HCT116 (cell line): ENCODE data around the gene CREBL2. TPM values are rescaled to one million over a fixed set of nuclear protein-coding genes. Genes with fewer than 3 reads are reported as not detected.

Experiments used
- ATAC-seq: fragments of 200-7000 bp; cut with Tn5 transposase; 2 replicates; pipeline ENCODE4 v1.9.1; 2020; ENCODE audit warnings: mild to moderate bottlenecking, moderate library complexity
- BruUV-seq: library from RNA; stranded (reverse); fragments of 400-500 nt; replicated peaks from 2 replicates; lab custom pipeline; 2021; lab: Mats Ljungman, UMichigan
- CTCF ChIA-PET: fragments of 300-600 bp; sonication (Branson Sonifier 250); formaldehyde crosslinking; loops from one replicate; lab custom pipeline; 2021; ENCODE audit warnings: antibody characterized with exemption; lab: Charles Lee
- POLR2A ChIA-PET: fragments of 300-600, 350-600 bp; sonication (Branson Sonifier 250); formaldehyde crosslinking; loops from one replicate; lab custom pipeline; 2021; ENCODE audit warnings: antibody characterized with exemption; lab: Charles Lee
- RAD21 ChIA-PET, 2 experiments: fragments of 300-600 bp; sonication (Branson Sonifier 250); formaldehyde crosslinking; loops; one replicate each; lab custom pipeline; 2023; ENCODE audit warnings: low total read pairs in 2 of 2; ENCODE audit not compliant: uncharacterized antibody in 2 of 2, unreplicated experiment in 2 of 2, low non-redundant PET in 1 of 2; lab: Charles Lee
- DNase-seq: peaks from one replicate; pipeline ENCODE4 v3.0.0-alpha.2; 2010; ENCODE audit warnings: low read depth, low spot score
- H2AFZ ChIP-seq: fragments of 200-600 bp; shearing (Covaris generic), sonication (generic); 2 replicates; pipeline ENCODE4 v1.6.1; 2017; ENCODE audit warnings: low read depth, mixed run types, mixed read lengths, antibody characterized with exemption, low read length; ENCODE audit not compliant: poor library complexity, severe bottlenecking
- H3K27ac ChIP-seq: 2 replicates; pipeline ENCODE4 v1.5.1; 2012; ENCODE audit warnings: low read depth, low read length
- H3K27me3 ChIP-seq: fragments of 200-600 bp; sonication (generic); 2 replicates; pipeline ENCODE4 v1.6.1; 2016; ENCODE audit warnings: mixed run types, low read length, mixed read lengths; ENCODE audit not compliant: insufficient read depth
- H3K36me3 ChIP-seq, 2 experiments: fragments of 200-500 bp in 1 of 2; fragments of 200-600 bp in 1 of 2; sonication (Bioruptor generic) in 1 of 2; sonication (generic) in 1 of 2; 2 replicates each; pipeline versions ENCODE4 v1.5.1 to v1.6.1; 2014 to 2016; ENCODE audit warnings: low read length in 2 of 2, inconsistent platforms in 1 of 2, mixed read lengths in 1 of 2, mixed run types in 1 of 2; ENCODE audit not compliant: insufficient read depth in 2 of 2, control insufficient read depth in 1 of 2
- H3K4me1 ChIP-seq, 2 experiments: fragments of 200-600 bp in 1 of 2; sonication (generic) in 1 of 2; 2 replicates each; pipeline versions ENCODE4 v1.5.1 to v1.6.1; 2012 to 2017; ENCODE audit warnings: low read length in 2 of 2, inconsistent platforms in 1 of 2, mild to moderate bottlenecking in 1 of 2, mixed read lengths in 1 of 2, mixed run types in 1 of 2, moderate library complexity in 1 of 2; ENCODE audit not compliant: insufficient read depth in 2 of 2, control insufficient read depth in 1 of 2
- H3K4me2 ChIP-seq: fragments of 200-600 bp; sonication (generic); 2 replicates; pipeline ENCODE4 v1.6.1; 2017; ENCODE audit warnings: mixed run types, low read length, mixed read lengths
- H3K4me3 ChIP-seq, 2 experiments: fragments of 200-600 bp in 1 of 2; sonication (generic) in 1 of 2; replicated peaks in 1 of 2; 2 replicates each; pipeline ENCODE4 v1.5.1; 2011 to 2016; ENCODE audit warnings: low read length in 2 of 2, control low read depth in 1 of 2, low read depth in 1 of 2, mild to moderate bottlenecking in 1 of 2, mixed read lengths in 1 of 2, mixed run types in 1 of 2
- H3K79me2 ChIP-seq: fragments of 200-600 bp; sonication (generic); 2 replicates; pipeline ENCODE4 v1.6.1; 2017; ENCODE audit warnings: mild to moderate bottlenecking, mixed run types, low read length, moderate library complexity, mixed read lengths; ENCODE audit not compliant: insufficient read depth
- H3K9ac ChIP-seq: fragments of 200-600 bp; sonication (generic); 2 replicates; pipeline ENCODE4 v1.6.1; 2016; ENCODE audit warnings: low read length, mixed read lengths
- H3K9me2 ChIP-seq: fragments of 200-600 bp; sonication (generic), shearing (Covaris generic); 2 replicates; pipeline ENCODE4 v1.6.1; 2017; ENCODE audit warnings: mixed run types, mild to moderate bottlenecking, moderate library complexity; ENCODE audit not compliant: insufficient read depth
- H3K9me3 ChIP-seq, 2 experiments: fragments of 200-500 bp in 1 of 2; fragments of 200-600 bp in 1 of 2; sonication (Bioruptor generic) in 1 of 2; sonication (generic) in 1 of 2; 2 replicates each; pipeline ENCODE4 v1.6.1; 2014 to 2017; ENCODE audit warnings: low read length in 2 of 2, mixed read lengths in 2 of 2, inconsistent platforms in 1 of 2, low read depth in 1 of 2, mild to moderate bottlenecking in 1 of 2, mixed run types in 1 of 2, moderate library complexity in 1 of 2; ENCODE audit not compliant: control insufficient read depth in 1 of 2, insufficient read depth in 1 of 2
- H4K20me1 ChIP-seq: fragments of 200-600 bp; sonication (generic), shearing (Covaris generic); 2 replicates; pipeline ENCODE4 v1.6.1; 2017; ENCODE audit warnings: mixed run types, mild to moderate bottlenecking, moderate library complexity; ENCODE audit not compliant: insufficient read depth
- CBX3 ChIP-seq: IDR thresholded peaks from 2 replicates; pipeline ENCODE4 v1.6.1; 2012; ENCODE audit warnings: low read depth
- EZH2phosphoT487 ChIP-seq: fragments of 200-600 bp; IDR thresholded peaks from 2 replicates; pipeline ENCODE4 v1.6.1; 2018; ENCODE audit warnings: antibody characterized with exemption, borderline replicate concordance
- REST ChIP-seq: IDR thresholded peaks from 2 replicates; pipeline ENCODE4 v1.6.1; 2012; ENCODE audit warnings: low read depth
- SRF ChIP-seq: IDR thresholded peaks from 2 replicates; pipeline ENCODE4 v1.6.1; 2012; ENCODE audit warnings: low read depth
- ZFX ChIP-seq: fragments of 450-650 bp; IDR thresholded peaks from 2 replicates; pipeline ENCODE4 v1.6.1; 2017
- intact Hi-C: fragments of 100-400 bp; cut with micrococcal nuclease; formaldehyde crosslinking; loops from 2 replicates; pipeline ENCODE4 v1.10.0; 2022
- total RNA-seq: library from RNA; stranded (reverse); gene quantifications from one replicate; pipeline ENCODE4 v1.2.1, GENCODE V29; 2021; ENCODE audit not compliant: unreplicated experiment

The CREBL2 gene
- total RNA-seq, 1 experiment from 2014 or later: 11.3 TPM

- H3K36me3 ChIP-seq: no peaks in the 10 kb centered on the region
- no peaks in the 10 kb centered on the region for H3K79me2 ChIP-seq
- H4K20me1 ChIP-seq: no peaks in the 10 kb centered on the region
- ATAC-seq: no peak
- no peaks in the 10 kb centered on the region for H3K4me1 ChIP-seq
- CTCF ChIA-PET: no interaction called here
- POLR2A ChIA-PET: no interaction called here
- RAD21 ChIA-PET: no interaction called here
- no peak for TF ChIP-seq EZH2phosphoT487
- H3K9ac ChIP-seq: no peak overlapping the region
- H3K4me3 ChIP-seq: no peak overlapping the region
- H3K27me3 ChIP-seq: no peaks in the 10 kb centered on the region
- H3K9me3 ChIP-seq: peaks cover 0 to 4% of the 10 kb centered on the region in 2 experiments; a peak in 1 of 4 replicates
- no peak overlapping the region for H3K27ac ChIP-seq
- H2AFZ ChIP-seq: no peak overlapping the region
- intact Hi-C loops: no loop called here
- no TSS peak for BruUV-seq
- no peak for DNase-seq
- H3K9me2 ChIP-seq: no peaks in the 10 kb centered on the region
- no peak overlapping the region for H3K4me2 ChIP-seq
These were observed 9.1 kb downstream of the CREBL2 start for GRCh38 chr12:12620730-12621315.

GRCh38 chr12:12622418-12622817 is 10.7 kb downstream of the CREBL2 start:
- Histone ChIP-seq H3K79me2 (no peaks in the 10 kb centered on the region), H2AFZ (no peak overlapping the region), H3K36me3 (no peaks in the 10 kb centered on the region), H4K20me1 (no peaks in the 10 kb centered on the region), H3K4me1 (no peaks in the 10 kb centered on the region), H3K27me3 (no peaks in the 10 kb centered on the region), H3K4me3 (no peak overlapping the region), H3K9me2 (no peaks in the 10 kb centered on the region), H3K27ac (no peak overlapping the region), H3K9ac (no peak overlapping the region), H3K4me2 (no peak overlapping the region), H3K9me3 (peaks cover 0 to 4% of the 10 kb centered on the region in 2 experiments; a peak in 1 of 4 replicates)
- ChIA-PET CTCF (no interaction called here), RAD21 (no interaction called here), POLR2A (no interaction called here)
- DNase-seq (no peak), ATAC-seq (no peak)
- no TSS peak for BruUV-seq
- TF ChIP-seq REST (no peak), ZFX (no peak), CBX3 (no peak), SRF (no peak)
- intact Hi-C loops: no loop called here
